HEK293T (cell line): ENCODE measurements around the gene RIPOR2.

Experiments
- CTCF ChIA-PET: fragments of 350-600 bp; formaldehyde crosslinking; extraction: SDS; loops from one replicate; lab custom pipeline; 2021; ENCODE audit warnings: antibody characterized with exemption, inconsistent platforms; lab: Yijun Ruan, JAX
- POLR2A ChIA-PET: fragments of 350-600 bp; formaldehyde crosslinking; extraction: SDS; loops from one replicate; lab custom pipeline; 2020; ENCODE audit warnings: antibody characterized with exemption, inconsistent platforms; lab: Yijun Ruan, JAX
- DNase-seq: peaks from one replicate; pipeline ENCODE4 v3.0.0; 2012; ENCODE audit warnings: mixed read lengths; ENCODE audit errors: extremely low spot score
- ARNT ChIP-seq: fragments of 450-650 bp; IDR thresholded peaks from 2 replicates; pipeline ENCODE4 v1.6.1; 2017; ENCODE audit warnings: mild to moderate bottlenecking
- BHLHE40 ChIP-seq: fragments of 450-650 bp; IDR thresholded peaks from 2 replicates; pipeline ENCODE4 v1.6.1; 2016; ENCODE audit warnings: mild to moderate bottlenecking, moderate library complexity, borderline replicate concordance
- CTBP1 ChIP-seq: fragments of 450-650 bp; IDR thresholded peaks from 2 replicates; pipeline ENCODE4 v1.6.1; 2016; ENCODE audit warnings: borderline replicate concordance
- ELF4 ChIP-seq: fragments of 450-650 bp; IDR thresholded peaks from 2 replicates; pipeline ENCODE4 v1.6.1; 2017; ENCODE audit warnings: antibody characterized with exemption
- FOXA1 ChIP-seq: fragments of 450-650 bp; IDR thresholded peaks from 2 replicates; pipeline ENCODE4 v1.6.1; 2016; ENCODE audit warnings: mild to moderate bottlenecking
- FOXK2 ChIP-seq: fragments of 450-650 bp; IDR thresholded peaks from 2 replicates; pipeline ENCODE4 v1.6.1; 2016; ENCODE audit warnings: mild to moderate bottlenecking
- FOXM1 ChIP-seq: fragments of 450-650 bp; IDR thresholded peaks from 2 replicates; pipeline ENCODE4 v1.6.1; 2017; ENCODE audit warnings: mild to moderate bottlenecking, borderline replicate concordance
- HDGF ChIP-seq: fragments of 450-650 bp; IDR thresholded peaks from 2 replicates; pipeline ENCODE4 v1.6.1; 2017; ENCODE audit warnings: antibody characterized with exemption, borderline replicate concordance
- L3MBTL2 ChIP-seq: fragments of 450-650 bp; conservative IDR thresholded peaks from 2 replicates; pipeline ENCODE4 v1.6.1; 2016; ENCODE audit warnings: mild to moderate bottlenecking
- LEF1 ChIP-seq: fragments of 450-650 bp; IDR thresholded peaks from 2 replicates; pipeline ENCODE4 v1.6.1; 2017; ENCODE audit warnings: mild to moderate bottlenecking, borderline replicate concordance
- NFRKB ChIP-seq: fragments of 450-650 bp; IDR thresholded peaks from 2 replicates; pipeline ENCODE4 v1.6.1; 2016; ENCODE audit warnings: mild to moderate bottlenecking, moderate library complexity
- PKNOX1 ChIP-seq: fragments of 450-650 bp; IDR thresholded peaks from 2 replicates; pipeline ENCODE4 v1.6.1; 2016
- SP1 ChIP-seq: fragments of 450-650 bp; IDR thresholded peaks from 2 replicates; pipeline ENCODE4 v1.6.1; 2017
- SUZ12 ChIP-seq: fragments of 450-650 bp; IDR thresholded peaks from 2 replicates; pipeline ENCODE4 v1.6.1; 2016; ENCODE audit warnings: mild to moderate bottlenecking
- TARDBP ChIP-seq: fragments of 450-650 bp; IDR thresholded peaks from 2 replicates; pipeline ENCODE4 v1.6.1; 2016
- ZNF384 ChIP-seq: fragments of 450-650 bp; IDR thresholded peaks from 2 replicates; pipeline ENCODE4 v1.6.1; 2016

The RIPOR2 gene

DNA sequence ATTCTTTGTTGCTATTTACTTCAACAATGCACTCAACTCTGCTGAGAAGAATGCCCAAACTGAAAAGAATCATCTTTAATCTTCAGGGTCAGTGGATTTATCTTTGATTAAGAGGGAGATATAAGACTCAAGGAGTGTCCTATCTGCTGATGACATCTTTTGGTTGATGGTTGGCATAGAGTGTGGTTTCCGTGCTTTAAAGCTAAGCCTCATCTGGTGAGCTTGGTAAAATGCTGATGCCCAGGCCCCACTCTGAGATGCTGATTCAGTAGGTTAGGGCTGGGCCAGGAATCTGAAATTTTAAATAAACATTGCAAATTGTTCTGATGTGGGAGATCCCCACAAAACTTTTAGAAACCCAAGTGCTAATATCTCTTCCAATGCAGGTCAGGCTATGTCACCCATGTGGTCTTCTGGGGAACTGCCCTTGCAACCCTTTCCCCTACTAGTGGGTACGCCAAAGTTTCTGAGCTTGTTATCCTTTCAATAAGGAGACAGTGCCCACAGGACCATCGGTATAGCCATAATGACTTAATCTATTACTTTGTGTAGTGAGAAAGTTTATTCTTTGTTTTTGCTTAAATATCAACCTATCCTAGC lies 68.6 kb downstream of the RIPOR2 start:
- TF ChIP-seq L3MBTL2 (no peak), LEF1 (no peak)
- ChIA-PET CTCF (interaction anchor here (2.1 kb wide), 1 partner anchor 66 kb away, joined by 6 read pairs; no protein-coding TSS in a partner anchor), POLR2A (no interaction called here)
- no peak for DNase-seq

DNA sequence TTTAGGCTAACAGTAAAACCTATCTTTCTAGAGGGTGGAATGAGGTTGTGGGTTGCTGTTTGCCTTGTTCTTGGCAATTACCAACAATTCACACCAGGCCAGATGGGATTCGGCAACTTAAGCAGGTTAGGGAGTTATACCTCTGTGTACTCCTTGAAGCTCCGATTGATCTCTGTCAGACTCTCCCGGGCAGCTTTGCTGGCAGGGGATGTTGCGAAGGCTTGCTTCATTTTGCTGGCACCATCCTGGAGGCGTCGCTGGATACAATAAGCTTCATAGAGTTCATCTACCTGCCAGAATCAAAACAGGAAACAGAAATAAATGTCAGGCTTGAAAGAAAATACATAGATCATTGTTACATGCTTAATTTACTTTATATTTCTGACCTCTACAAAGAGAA lies 70.6 kb downstream of the RIPOR2 start:
- CTCF ChIA-PET = interaction anchor here (0.8 kb wide), 1 partner anchor 9 kb away, joined by 3 read pairs; no protein-coding TSS in a partner anchor
- POLR2A ChIA-PET = no interaction called here
- no peak for DNase-seq
- TF ChIP-seq SUZ12 = no peak
- no peak for TF ChIP-seq ELF4
- no peak for TF ChIP-seq TARDBP
- no peak for TF ChIP-seq FOXA1
- TF ChIP-seq BHLHE40 = no peak
- no peak for TF ChIP-seq L3MBTL2
- no peak for TF ChIP-seq LEF1
- TF ChIP-seq FOXM1 = no peak
- no peak for TF ChIP-seq ARNT
- TF ChIP-seq PKNOX1 = no peak
- TF ChIP-seq HDGF = no peak
- no peak for TF ChIP-seq FOXK2
- TF ChIP-seq CTBP1 = no peak
- TF ChIP-seq ZNF384 = no peak
- TF ChIP-seq SP1 = no peak
- TF ChIP-seq NFRKB = no peak

GRCh38 chr6:24864343-24864742 lies 71.4 kb downstream of the RIPOR2 start:
- DNase-seq = peak; percentile 16
- ChIA-PET CTCF (interaction anchor here (0.8 kb wide), 1 partner anchor 8 kb away, joined by 3 read pairs; no protein-coding TSS in a partner anchor), POLR2A (no interaction called here)
- no peak for TF ChIP-seq ARNT

DNA sequence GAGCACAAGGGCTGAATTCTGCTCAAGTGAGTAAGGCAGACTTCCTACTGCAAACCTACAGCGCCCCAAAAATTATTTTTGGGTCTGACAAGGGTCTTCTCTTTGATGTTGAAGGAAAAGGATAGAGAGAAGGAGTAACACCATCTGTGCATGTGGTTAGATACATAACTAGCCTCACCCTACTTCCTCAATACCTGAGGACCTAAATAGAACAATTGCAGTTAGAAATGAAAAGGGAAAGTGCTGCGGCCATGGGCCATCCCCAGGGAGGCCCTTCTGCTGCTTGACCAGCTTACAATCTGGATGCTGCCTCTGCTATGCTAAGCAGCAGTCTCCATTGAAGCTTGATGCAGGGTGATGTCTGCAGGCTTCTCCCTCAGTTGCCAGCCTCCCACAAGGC lies 73.8 kb downstream of the RIPOR2 start:
- POLR2A ChIA-PET = no interaction called here
- CTCF ChIA-PET = interaction anchor here (0.7 kb wide), 1 partner anchor 130 kb away, joined by 3 read pairs; no protein-coding TSS in a partner anchor
- DNase-seq = no peak
- TF ChIP-seq SUZ12 (no peak), FOXK2 (no peak), ARNT (no peak), ELF4 (no peak), BHLHE40 (no peak), SP1 (no peak), CTBP1 (no peak), L3MBTL2 (no peak), LEF1 (no peak), ZNF384 (no peak), FOXM1 (no peak), TARDBP (no peak)

DNA sequence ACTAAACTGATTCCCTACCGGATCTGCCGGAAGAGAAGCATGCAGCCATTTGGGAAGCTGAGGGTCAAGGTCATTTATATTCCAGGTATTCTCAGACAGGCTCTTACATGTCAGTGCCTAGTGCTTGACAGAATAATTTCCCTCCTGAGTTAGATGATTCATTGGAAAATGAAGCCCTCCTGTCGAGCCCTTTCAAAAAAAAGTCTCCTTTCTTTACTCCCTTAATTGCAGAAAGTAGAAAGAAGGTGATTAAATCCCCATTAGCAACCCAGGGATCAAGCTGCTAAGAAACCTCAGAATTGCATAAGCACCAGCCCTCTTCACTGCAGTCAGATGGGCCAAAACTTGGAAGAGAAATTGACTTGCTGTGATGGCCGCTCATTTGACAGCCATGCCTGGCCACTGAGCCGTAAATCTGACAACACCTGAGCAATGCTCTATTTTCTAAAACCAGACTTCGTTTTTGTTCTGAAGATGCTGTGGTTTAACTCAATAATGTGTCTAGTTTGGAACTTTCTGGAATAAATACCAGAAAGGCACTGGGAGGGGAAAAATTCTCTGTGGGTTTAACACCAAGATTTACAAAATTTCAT lies 76.1 kb downstream of the RIPOR2 start:
- ChIA-PET CTCF (interaction anchor here (0.7 kb wide), 1 partner anchor 10 kb away, joined by 4 read pairs; no protein-coding TSS in a partner anchor), POLR2A (no interaction called here)
- DNase-seq = no peak
- TF ChIP-seq CTBP1 = no peak
- no peak for TF ChIP-seq FOXM1
- TF ChIP-seq HDGF = no peak
- no peak for TF ChIP-seq L3MBTL2
- TF ChIP-seq NFRKB = no peak
- no peak for TF ChIP-seq LEF1

GRCh38 chr6:24859132-24859531 lies 76.6 kb downstream of the RIPOR2 start:
- ChIA-PET CTCF (interaction anchor here (0.7 kb wide), 1 partner anchor 10 kb away, joined by 4 read pairs; no protein-coding TSS in a partner anchor), POLR2A (no interaction called here)
- TF ChIP-seq TARDBP (no peak), BHLHE40 (no peak), HDGF (no peak), NFRKB (no peak), FOXM1 (no peak)
- DNase-seq = no peak

DNA sequence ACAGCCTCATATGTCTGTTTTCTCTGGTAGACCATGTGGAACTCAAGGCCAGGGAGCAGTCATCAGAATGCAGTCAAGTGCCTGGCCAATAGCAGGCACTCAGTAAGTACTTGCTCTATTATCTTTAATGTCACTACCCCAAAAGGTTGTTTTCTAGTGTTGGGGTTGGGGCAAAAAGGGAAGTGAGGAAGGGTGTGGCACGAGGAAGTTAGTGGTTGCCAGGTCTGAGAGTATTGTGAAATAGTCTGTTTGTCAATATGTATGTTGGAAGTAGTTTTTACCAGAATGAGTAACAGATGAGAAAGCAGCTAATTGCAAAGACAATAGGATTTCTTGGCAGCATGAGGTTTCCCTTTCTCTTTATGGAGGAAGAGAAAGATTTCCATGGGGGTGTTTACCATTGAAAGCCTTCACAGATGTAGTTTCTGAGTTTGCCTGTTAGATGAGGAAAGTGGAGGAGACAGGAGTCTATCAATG lies 77.5 kb downstream of the RIPOR2 start:
- POLR2A ChIA-PET = interaction anchor here (0.6 kb wide), 1 partner anchor 134 kb away, joined by 3 read pairs; no protein-coding TSS in a partner anchor
- no peak for DNase-seq
- CTCF ChIA-PET = no interaction called here
- TF ChIP-seq FOXA1 (no peak), CTBP1 (no peak), PKNOX1 (no peak), HDGF (no peak), NFRKB (no peak), L3MBTL2 (no peak), BHLHE40 (no peak), FOXM1 (no peak), ARNT (no peak), FOXK2 (no peak), ZNF384 (no peak), TARDBP (no peak), LEF1 (no peak), ELF4 (no peak), SUZ12 (no peak)
